ENCODE results near the gene BMP8A.

- TF ChIP-seq CTCF (optimal IDR thresholded peaks at IDR 0.05 in 1 of 3, IDR thresholded peaks at IDR 0.05 in 1 of 3, conservative IDR thresholded peaks at IDR 0.05 in 1 of 3; ENCODE audit: extremely low read depth in 1 of 3, insufficient read depth in 2 of 3, low read length in 3 of 3) (no peak), EZH2 (IDR thresholded peaks at IDR 0.05; ENCODE audit: low read length) (no peak)
Observed at GRCh38 chr1:39573097-39573465, 81.6 kb downstream of the BMP8A start.

Data from keratinocyte (primary cell).